ENCODE data around the gene SRM. TPM values are rescaled to one million over a fixed set of nuclear protein-coding genes. Genes with fewer than 3 reads are reported as not detected.
"Not testable (repeated sequence)": the region's sequence is repeated elsewhere in the genome, so short reads cannot be mapped to it uniquely, and the experiment has no call there.

SRM gene
- total and polyA plus RNA-seq, 2 donors (not counting 1 experiment from before 2014, with no cell fraction given), result 38.9 to 79.2 TPM

- POLR2A ChIA-PET, result no interaction called here
- Histone ChIP-seq H2AFZ (ENCODE audit: insufficient read depth, low read depth, low read length, poor library complexity, severe bottlenecking) (peak overlapping the region; percentile 44), H3K4me1 (ENCODE audit: control insufficient read depth in 2 of 2, insufficient read depth in 2 of 2, low read length in 2 of 2) (peaks cover 0 to 7% of the 10 kb centered on the region in 2 donors), H3K79me2 (ENCODE audit: control insufficient read depth, insufficient read depth, low read length) (no peaks in the 10 kb centered on the region), H3K4me2 (replicated peaks; ENCODE audit: low read depth, low read length, poor library complexity, severe bottlenecking) (no peak overlapping the region), H3K9ac (ENCODE audit: low read length) (no peak overlapping the region), H3K27me3 (replicated peaks in 1 of 4; ENCODE audit: control extremely low read depth in 1 of 4, control insufficient read depth in 3 of 4, insufficient read depth in 4 of 4, low read length in 3 of 4) (no peaks in the 10 kb centered on the region), H3K4me3 (ENCODE audit: control extremely low read depth in 1 of 5, extremely low read depth in 1 of 5, insufficient read depth in 1 of 5, low read depth in 2 of 5, low read length in 4 of 5) (no peak overlapping the region), H3K36me3 (replicated peaks in 1 of 2; ENCODE audit: control extremely low read depth in 1 of 2, control insufficient read depth in 1 of 2, extremely low read depth in 1 of 2, insufficient read depth in 2 of 2, low read length in 1 of 2) (peaks cover 0 to 6% of the 10 kb centered on the region in 2 experiments), H4K20me1 (ENCODE audit: control insufficient read depth, insufficient read depth, low read length, poor library complexity, severe bottlenecking) (no peaks in the 10 kb centered on the region), H3K9me3 (ENCODE audit: control extremely low read depth in 1 of 3, control insufficient read depth in 2 of 3, insufficient read depth in 1 of 3, low read length in 2 of 3) (no peaks in the 10 kb centered on the region), H3K27ac (ENCODE audit: low read length in 2 of 2) (no peak overlapping the region)
- TF ChIP-seq CTCF (IDR thresholded peaks at IDR 0.05) (no peak), EZH2 (IDR thresholded peaks at IDR 0.05; ENCODE audit: borderline replicate concordance, insufficient read depth, low read depth, low read length, poor library complexity, severe bottlenecking) (no peak)
- Mint-ChIP-seq H3K4me3 (peak overlapping the region; percentile 29), H3K27ac (no peak overlapping the region), H3K9me3 (ENCODE audit: insufficient read depth) (no peaks in the 10 kb centered on the region), H3K27me3 (no peaks in the 10 kb centered on the region), H3K4me1 (peaks cover 12% of the 10 kb centered on the region)
- WGBS (ENCODE audit: insufficient coverage), result 51% methylated on average over 14 of the region's 19 CpGs
- CTCF ChIA-PET, result interaction anchor here (2.1 kb wide), 1 partner anchor 14 kb away, joined by 12 read pairs; no protein-coding TSS in a partner anchor
- intact Hi-C loops (cut with micrococcal nuclease), result no loop called here
- no peak for DNase-seq
- ATAC-seq (ENCODE audit: low read depth), result no peak
Observed at GRCh38 chr1:11051781-11052511, 7.9 kb downstream of the SRM start.

- H3K9me3 ChIP-seq (ENCODE audit: control extremely low read depth in 1 of 3, control insufficient read depth in 2 of 3, insufficient read depth in 1 of 3, low read length in 2 of 3); H3K27me3 Mint-ChIP-seq; H3K27me3 ChIP-seq (replicated peaks in 1 of 4; ENCODE audit: control extremely low read depth in 1 of 4, control insufficient read depth in 3 of 4, insufficient read depth in 4 of 4, low read length in 3 of 4); H2AFZ ChIP-seq (ENCODE audit: insufficient read depth, low read depth, low read length, poor library complexity, severe bottlenecking); H3K4me3 Mint-ChIP-seq; DNase-seq; H4K20me1 ChIP-seq (ENCODE audit: control insufficient read depth, insufficient read depth, low read length, poor library complexity, severe bottlenecking); H3K9ac ChIP-seq (ENCODE audit: low read length); H3K36me3 ChIP-seq (replicated peaks in 1 of 2; ENCODE audit: control extremely low read depth in 1 of 2, control insufficient read depth in 1 of 2, extremely low read depth in 1 of 2, insufficient read depth in 2 of 2, low read length in 1 of 2); intact Hi-C loops (cut with micrococcal nuclease); H3K79me2 ChIP-seq (ENCODE audit: control insufficient read depth, insufficient read depth, low read length); POLR2A ChIA-PET; ATAC-seq (ENCODE audit: low read depth); H3K4me3 ChIP-seq (ENCODE audit: control extremely low read depth in 1 of 5, extremely low read depth in 1 of 5, insufficient read depth in 1 of 5, low read depth in 2 of 5, low read length in 4 of 5); H3K4me1 ChIP-seq (ENCODE audit: control insufficient read depth in 2 of 2, insufficient read depth in 2 of 2, low read length in 2 of 2); H3K27ac ChIP-seq (ENCODE audit: low read length in 2 of 2); H3K9me3 Mint-ChIP-seq (ENCODE audit: insufficient read depth); H3K27ac Mint-ChIP-seq; H3K4me2 ChIP-seq (replicated peaks; ENCODE audit: low read depth, low read length, poor library complexity, severe bottlenecking): not testable (repeated sequence)
- CTCF ChIA-PET, result interaction anchor here (2.1 kb wide), 1 partner anchor 14 kb away, joined by 12 read pairs; no protein-coding TSS in a partner anchor
- peaks cover 12% of the 10 kb centered on the region for H3K4me1 Mint-ChIP-seq
- WGBS (ENCODE audit: insufficient coverage), result 90% methylated on average over 2 of the region's 10 CpGs
Observed at GRCh38 chr1:11051121-11051520, 8.7 kb downstream of the SRM start.
